IMR-90 (cell line): ENCODE results near the gene RHBDD1. TPM values are rescaled to one million over a fixed set of nuclear protein-coding genes. Genes with fewer than 3 reads are reported as not detected.

ENCODE experiments used
- ATAC-seq: fragments of 200-7000 bp; cut with Tn5 transposase; 2 replicates; pipeline ENCODE4 v1.9.1; 2020; ENCODE audit warnings: low read depth, mild to moderate bottlenecking, moderate library complexity
- BruUV-seq: library from RNA; stranded (reverse); fragments of 400-500 nt; replicated peaks from 2 replicates; lab custom pipeline; 2021; lab: Mats Ljungman, UMichigan
- CTCF ChIA-PET: fragments of 300-600 bp; formaldehyde crosslinking; extraction: SDS; loops from one replicate; lab custom pipeline; 2021; ENCODE audit warnings: antibody characterized with exemption; lab: Yijun Ruan, JAX
- POLR2A ChIA-PET: fragments of 300-600 bp; sonication (Branson Sonifier 250); formaldehyde crosslinking; loops from one replicate; lab custom pipeline; 2022; ENCODE audit warnings: antibody characterized with exemption; ENCODE audit not compliant: unreplicated experiment; lab: Charles Lee
- DNase-seq: peaks from one replicate; pipeline ENCODE4 v3.0.0; 2013
- H2AFZ ChIP-seq: replicated peaks from 2 replicates; pipeline ENCODE3; 2013; ENCODE audit warnings: low read length, mild to moderate bottlenecking; ENCODE audit not compliant: poor library complexity
- H2AK5ac ChIP-seq: 2 replicates; pipeline ENCODE4 v1.6.1; 2013; ENCODE audit warnings: low read depth, low read length, inconsistent platforms
- H2AK9ac ChIP-seq: replicated peaks from 2 replicates; pipeline ENCODE3; 2013; ENCODE audit warnings: mild to moderate bottlenecking, low read depth, low read length, moderate library complexity; ENCODE audit not compliant: poor library complexity
- H2BK120ac ChIP-seq: 2 replicates; pipeline ENCODE4 v1.6.1; 2013; ENCODE audit warnings: low read depth, low read length, inconsistent platforms
- H2BK15ac ChIP-seq: 3 replicates; pipeline ENCODE4 v1.6.1; 2013; ENCODE audit warnings: low read depth, low read length, inconsistent platforms
- H2BK20ac ChIP-seq: 2 replicates; pipeline ENCODE4 v1.6.1; 2013; ENCODE audit warnings: low read depth, mild to moderate bottlenecking, inconsistent platforms, low read length, moderate library complexity
- H2BK5ac ChIP-seq: 2 replicates; pipeline ENCODE4 v1.6.1; 2013; ENCODE audit warnings: mild to moderate bottlenecking, low read depth, low read length, inconsistent platforms; ENCODE audit not compliant: poor library complexity, severe bottlenecking
- H3K14ac ChIP-seq: replicated peaks from 2 replicates; pipeline ENCODE4 v1.6.1; 2013; ENCODE audit warnings: low read depth, low read length, inconsistent platforms
- H3K18ac ChIP-seq: 2 replicates; pipeline ENCODE4 v1.6.1; 2013; ENCODE audit warnings: low read depth, low read length, control low read depth
- H3K23ac ChIP-seq: 2 replicates; pipeline ENCODE4 v1.6.1; 2013; ENCODE audit warnings: low read depth, low read length, inconsistent platforms
- H3K27ac ChIP-seq: 2 replicates; pipeline ENCODE4 v1.5.1; 2013; ENCODE audit warnings: mild to moderate bottlenecking, control low read depth, low read length; ENCODE audit not compliant: insufficient read depth
- H3K27me3 ChIP-seq: 2 replicates; pipeline ENCODE4 v1.6.1; 2013; ENCODE audit warnings: low read length; ENCODE audit not compliant: control insufficient read depth, insufficient read depth
- H3K36me3 ChIP-seq: 2 replicates; pipeline ENCODE4 v1.6.1; 2013; ENCODE audit warnings: low read length, mixed read lengths; ENCODE audit not compliant: control insufficient read depth, insufficient read depth
- H3K4ac ChIP-seq: 2 replicates; pipeline ENCODE4 v1.6.1; 2013; ENCODE audit warnings: low read depth, low read length, inconsistent platforms
- H3K4me1 ChIP-seq: 2 replicates; pipeline ENCODE4 v1.6.1; 2013; ENCODE audit warnings: low read length, mixed read lengths; ENCODE audit not compliant: control insufficient read depth, insufficient read depth
- H3K4me2 ChIP-seq: 2 replicates; pipeline ENCODE4 v1.6.1; 2013; ENCODE audit warnings: low read depth, mild to moderate bottlenecking, control low read depth, low read length, moderate library complexity
- H3K4me3 ChIP-seq: 2 replicates; pipeline ENCODE4 v1.5.1; 2013; ENCODE audit warnings: low read depth, mild to moderate bottlenecking, control low read depth, low read length, moderate library complexity; ENCODE audit not compliant: insufficient read depth
- H3K56ac ChIP-seq: 2 replicates; pipeline ENCODE4 v1.6.1; 2013; ENCODE audit warnings: low read length, inconsistent platforms; ENCODE audit not compliant: insufficient read depth; ENCODE audit errors: extremely low read depth
- H3K79me1 ChIP-seq, 2 experiments: 2 replicates each; pipeline ENCODE4 v1.6.1; 2013; ENCODE audit warnings: low read length in 2 of 2, inconsistent platforms in 1 of 2, low read depth in 1 of 2
- H3K9ac ChIP-seq: 2 replicates; pipeline ENCODE4 v1.6.1; 2013; ENCODE audit warnings: low read depth, low read length, control low read depth
- H3K9me1 ChIP-seq: 2 replicates; pipeline ENCODE4 v1.6.1; 2013; ENCODE audit warnings: low read length, inconsistent platforms; ENCODE audit not compliant: insufficient read depth
- H3K9me3 ChIP-seq: 2 replicates; pipeline ENCODE4 v1.6.1; 2013; ENCODE audit warnings: low read length; ENCODE audit not compliant: control insufficient read depth, insufficient read depth
- H4K20me1 ChIP-seq: 2 replicates; pipeline ENCODE4 v1.6.1; 2013; ENCODE audit warnings: low read length, inconsistent platforms; ENCODE audit not compliant: insufficient read depth
- H4K5ac ChIP-seq: 2 replicates; pipeline ENCODE4 v1.6.1; 2013; ENCODE audit warnings: mild to moderate bottlenecking, low read depth, low read length, control low read depth
- H4K8ac ChIP-seq, 2 experiments: 2 replicates each; pipeline ENCODE4 v1.6.1; 2013; ENCODE audit warnings: low read depth in 2 of 2, low read length in 2 of 2, control low read depth in 1 of 2, inconsistent platforms in 1 of 2
- H4K91ac ChIP-seq: 2 replicates; pipeline ENCODE4 v1.6.1; 2013; ENCODE audit warnings: low read depth, low read length, inconsistent platforms; ENCODE audit not compliant: insufficient read depth
- BHLHE40 ChIP-seq: fragments of 150-350 bp; IDR thresholded peaks from 2 replicates; pipeline ENCODE4 v1.6.1; 2016; ENCODE audit warnings: mild to moderate bottlenecking, low read depth, low read length
- FOS ChIP-seq: fragments of 150-350 bp; IDR thresholded peaks from 2 replicates; pipeline ENCODE4 v1.6.1; 2016; ENCODE audit warnings: low read depth, low read length
- MAFK ChIP-seq: IDR thresholded peaks from 2 replicates; pipeline ENCODE4 v1.6.1; 2012; ENCODE audit warnings: low read depth, low read length, improper control_type of control experiment
- MAZ ChIP-seq: IDR thresholded peaks from 2 replicates; pipeline ENCODE4 v1.6.1; 2012; ENCODE audit warnings: low read depth, mild to moderate bottlenecking, low read length, improper control_type of control experiment, moderate library complexity, borderline replicate concordance
- MXI1 ChIP-seq: IDR thresholded peaks from 2 replicates; pipeline ENCODE4 v1.6.1; 2012; ENCODE audit warnings: low read depth, mild to moderate bottlenecking, low read length, moderate library complexity, borderline replicate concordance
- NFE2L2 ChIP-seq: fragments of 150-350 bp; IDR thresholded peaks from 2 replicates; pipeline ENCODE4 v1.6.1; 2016; ENCODE audit warnings: low read depth, mild to moderate bottlenecking, low read length
- POLR2A ChIP-seq: IDR thresholded peaks from 2 replicates; pipeline ENCODE4 v1.6.1; 2012; ENCODE audit warnings: mild to moderate bottlenecking, low read depth, low read length
- RAD21 ChIP-seq: IDR thresholded peaks from 2 replicates; pipeline ENCODE4 v1.6.1; 2012; ENCODE audit warnings: low read length, improper control_type of control experiment
- RCOR1 ChIP-seq: IDR thresholded peaks from 2 replicates; pipeline ENCODE4 v1.6.1; 2012; ENCODE audit warnings: mild to moderate bottlenecking, low read length, improper control_type of control experiment; ENCODE audit not compliant: insufficient replicate concordance
- RFX5 ChIP-seq: IDR thresholded peaks from 2 replicates; pipeline ENCODE4 v1.8.0; 2012; ENCODE audit warnings: low read depth, mild to moderate bottlenecking, low read length, moderate library complexity
- USF2 ChIP-seq: fragments of 150-350 bp; IDR thresholded peaks from 2 replicates; pipeline ENCODE4 v1.6.1; 2017; ENCODE audit warnings: mild to moderate bottlenecking, antibody characterized with exemption, low read length, low read depth
- WGBS, 2 experiments: methylation state at CpG; one replicate each; pipeline versions ENCODE4 v1.1.5 to v1.1.7; 2013; ENCODE audit warnings: missing lambda C conversion rate in 2 of 2; ENCODE audit not compliant: insufficient read length in 1 of 2; ENCODE audit errors: extremely low coverage in 2 of 2; 5-methylcytosine and 5-hydroxymethylcytosine counted together
- dilution Hi-C: fragments of 300-500 bp; cut with HindIII; formaldehyde crosslinking; loops from one replicate; pipeline ENCODE4 v1.14.3; 2018; ENCODE audit warnings: low sequenced_read_pairs; ENCODE audit not compliant: unreplicated experiment
- in situ Hi-C: fragments of 300-500 bp; cut with MboI; formaldehyde crosslinking; loops from 3 replicates; pipeline ENCODE4 v1.14.3; 2019; ENCODE audit warnings: low sequenced_read_pairs, inconsistent platforms, mixed read lengths
- intact Hi-C: fragments of 100-400 bp; cut with micrococcal nuclease; formaldehyde crosslinking; loops from 2 replicates; pipeline ENCODE4 v1.10.0; 2022
- polyA plus RNA-seq, 3 experiments: library from polyadenylated mRNA; depleted of rRNA; stranded (reverse); fragments of >200 nt; gene quantifications; 2 replicates each; pipeline ENCODE4 v1.2.3, GENCODE V29; 2012; ENCODE audit warnings: low replicate concordance in 1 of 3
- total RNA-seq: library from RNA; depleted of rRNA; stranded (reverse); fragments of >200 nt; gene quantifications from 2 replicates; pipeline ENCODE4 v1.2.3, GENCODE V29; 2012
- TF ChIP-seq, protein P1 (sequence below): conservative IDR thresholded peaks from 2 replicates; pipeline ENCODE4 v1.5.1; 2012; ENCODE audit warnings: mild to moderate bottlenecking, low read depth, low read length, improper control_type of control experiment

RHBDD1 gene
- total and polyA plus RNA-seq, 2 of the 4 experiments (the other 2 are of a cell fraction): 9.7 to 14.0 TPM

DNA sequence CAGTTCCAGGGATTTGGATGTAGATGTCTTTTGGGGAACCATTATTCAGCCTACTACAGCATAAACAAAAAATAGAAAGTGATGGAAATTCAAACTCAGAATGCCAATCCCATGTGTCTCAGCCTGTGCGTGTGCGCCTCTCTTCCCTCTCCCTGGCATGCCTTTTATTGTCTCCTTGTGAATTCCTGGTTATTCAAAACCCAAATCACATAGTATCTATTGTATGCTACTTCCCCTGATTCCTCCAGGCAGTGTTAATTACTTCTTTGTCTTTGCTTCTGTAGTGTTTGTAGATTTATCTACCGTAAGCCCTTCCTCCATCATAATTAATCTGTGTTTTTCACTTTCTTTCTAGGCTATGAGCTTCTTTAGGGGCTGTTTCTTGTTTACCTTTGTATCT lies 38.9 kb downstream of the RHBDD1 start:
- H4K20me1 ChIP-seq: no peaks in the 10 kb centered on the region
- no peak overlapping the region for H3K14ac ChIP-seq
- intact Hi-C loops: loop anchor here (5.0 kb wide), 1 partner anchor 37 kb away; the partner anchor contains the start of gene RHBDD1
- WGBS, 2 experiments: no CpG with 5 or more reads among the region's 3 CpGs
- in situ Hi-C loops: no loop called here
- TF ChIP-seq MXI1: no peak
- TF ChIP-seq MAFK: no peak
- no peak for TF ChIP-seq RCOR1
- no peak for TF ChIP-seq NFE2L2
- no peak for TF ChIP-seq BHLHE40
- no peak for TF ChIP-seq RAD21
- no peak for TF ChIP-seq USF2
- no peak for TF ChIP-seq POLR2A
- no peak for TF ChIP-seq RFX5
- no peak for TF ChIP-seq MAZ
- TF ChIP-seq, protein P1, sequence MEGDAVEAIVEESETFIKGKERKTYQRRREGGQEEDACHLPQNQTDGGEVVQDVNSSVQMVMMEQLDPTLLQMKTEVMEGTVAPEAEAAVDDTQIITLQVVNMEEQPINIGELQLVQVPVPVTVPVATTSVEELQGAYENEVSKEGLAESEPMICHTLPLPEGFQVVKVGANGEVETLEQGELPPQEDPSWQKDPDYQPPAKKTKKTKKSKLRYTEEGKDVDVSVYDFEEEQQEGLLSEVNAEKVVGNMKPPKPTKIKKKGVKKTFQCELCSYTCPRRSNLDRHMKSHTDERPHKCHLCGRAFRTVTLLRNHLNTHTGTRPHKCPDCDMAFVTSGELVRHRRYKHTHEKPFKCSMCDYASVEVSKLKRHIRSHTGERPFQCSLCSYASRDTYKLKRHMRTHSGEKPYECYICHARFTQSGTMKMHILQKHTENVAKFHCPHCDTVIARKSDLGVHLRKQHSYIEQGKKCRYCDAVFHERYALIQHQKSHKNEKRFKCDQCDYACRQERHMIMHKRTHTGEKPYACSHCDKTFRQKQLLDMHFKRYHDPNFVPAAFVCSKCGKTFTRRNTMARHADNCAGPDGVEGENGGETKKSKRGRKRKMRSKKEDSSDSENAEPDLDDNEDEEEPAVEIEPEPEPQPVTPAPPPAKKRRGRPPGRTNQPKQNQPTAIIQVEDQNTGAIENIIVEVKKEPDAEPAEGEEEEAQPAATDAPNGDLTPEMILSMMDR: no peak
- TF ChIP-seq FOS: no peak
- no peak overlapping the region for H4K5ac ChIP-seq
- H3K4ac ChIP-seq: no peak overlapping the region
- no peak overlapping the region for H3K4me3 ChIP-seq
- BruUV-seq: no TSS peak
- H3K9me1 ChIP-seq: no peaks in the 10 kb centered on the region
- H2BK120ac ChIP-seq: no peak overlapping the region
- H2AK5ac ChIP-seq: no peak overlapping the region
- ATAC-seq: no peak
- H2BK20ac ChIP-seq: no peak overlapping the region
- ChIA-PET POLR2A (no interaction called here), CTCF (interaction anchor here (0.6 kb wide), 1 partner anchor 201 kb away, joined by 3 read pairs; no protein-coding TSS in a partner anchor)
- H3K23ac ChIP-seq: no peak overlapping the region
- DNase-seq: no peak
- no peaks in the 10 kb centered on the region for H3K9me3 ChIP-seq
- dilution Hi-C loops: no loop called here
- no peak overlapping the region for H3K4me2 ChIP-seq
- no peak overlapping the region for H4K91ac ChIP-seq
- H3K4me1 ChIP-seq: peaks cover 1% of the 10 kb centered on the region; the same call in 1 of the 2 replicates
- no peak overlapping the region for H3K9ac ChIP-seq
- no peaks in the 10 kb centered on the region for H3K27me3 ChIP-seq
- peaks cover 0 to 9% of the 10 kb centered on the region in 2 experiments; a peak in 1 of 4 replicates for H3K79me1 ChIP-seq
- H2BK15ac ChIP-seq: no peak overlapping the region
- H4K8ac ChIP-seq: no peak overlapping the region
- H3K36me3 ChIP-seq: peaks cover 4% of the 10 kb centered on the region
- no peak overlapping the region for H2AK9ac ChIP-seq
- no peak overlapping the region for H3K56ac ChIP-seq
- no peak overlapping the region for H3K27ac ChIP-seq
- no peak overlapping the region for H2BK5ac ChIP-seq
- no peak overlapping the region for H2AFZ ChIP-seq
- H3K18ac ChIP-seq: no peak overlapping the region
